ENCODE measurements around the gene NADK2. TPM values are rescaled to one million over a fixed set of nuclear protein-coding genes. Genes with fewer than 3 reads are reported as not detected.

Gene NADK2
- total and polyA plus RNA-seq, 9 of the 15 experiments (the other 6 are each of a cell fraction or from before 2014, with no cell fraction given): 10.6 to 41.0 (median 24.0) TPM

GRCh38 chr5:36151434-36152323 is 90.0 kb downstream of the NADK2 start, which contains the start of the genes LMBRD2 and SKP2 (continued):
- TF ChIP-seq RBFOX2 (IDR thresholded peaks at IDR 0.05; ENCODE audit: low read depth, low read length) (peak; percentile 91), ELK3 (CRISPR knock-in tag; IDR thresholded peaks at IDR 0.05) (no peak), SNRNP70 (optimal IDR thresholded peaks at IDR 0.05; ENCODE audit: low read depth, low read length) (no peak), EP400 (IDR thresholded peaks at IDR 0.05) (peak; percentile 61), ZNF212 (CRISPR knock-in tag; IDR thresholded peaks at IDR 0.05) (no peak), ESRRB (CRISPR knock-in tag; IDR thresholded peaks at IDR 0.05; ENCODE audit: borderline replicate concordance) (no peak), MBD1 (CRISPR knock-in tag; IDR thresholded peaks at IDR 0.05) (no peak), E2F4 (CRISPR knock-in tag; IDR thresholded peaks at IDR 0.05; ENCODE audit: low read depth) (peak; percentile 65; the same call in 1 of the 2 replicates), BRF1 (IDR thresholded peaks at IDR 0.05; ENCODE audit: borderline replicate concordance, extremely low read depth, insufficient read length) (no peak), MAFG (tag; conservative IDR thresholded peaks at IDR 0.05) (no peak), RNF219 (CRISPR knock-in tag; IDR thresholded peaks at IDR 0.05) (no peak), BCL6 (CRISPR knock-in tag; IDR thresholded peaks at IDR 0.05) (no peak), ZNF561 (CRISPR knock-in tag; conservative IDR thresholded peaks at IDR 0.05) (no peak), BHLHE40 (IDR thresholded peaks at IDR 0.05; ENCODE audit: low read length) (peak; percentile 41; the same call in 1 of the 2 replicates), FOXP4 (CRISPR knock-in tag; IDR thresholded peaks at IDR 0.05; ENCODE audit: borderline replicate concordance) (no peak), RFX5 (IDR thresholded peaks at IDR 0.05; ENCODE audit: low read depth, low read length) (peak; percentile 12; the same call in 1 of the 2 replicates), PRPF4 (IDR thresholded peaks at IDR 0.05; ENCODE audit: insufficient read depth, low read depth, low read length, poor library complexity, severe bottlenecking) (no peak)

All from K562 (cell line).